ENCODE results near the gene SMIM31.

Gene SMIM31

GRCh38 chr4:164815711-164816110, 61.8 kb downstream of the SMIM31 start:
- Mint-ChIP-seq H3K27me3 (peaks cover 4% of the 10 kb centered on the region), H3K36me3 (ENCODE audit: low read depth) (no peaks in the 10 kb centered on the region), H3K4me1 (ENCODE audit: low read depth) (no peaks in the 10 kb centered on the region), H3K4me3 (no peak overlapping the region), H3K27ac (no peak overlapping the region), H3K9me3 (no peaks in the 10 kb centered on the region)
- no peak for DNase-seq

- Mint-ChIP-seq H3K4me3 (no peak overlapping the region), H3K27me3 (peaks cover 18% of the 10 kb centered on the region), H3K9me3 (no peaks in the 10 kb centered on the region), H3K36me3 (ENCODE audit: low read depth) (no peaks in the 10 kb centered on the region), H3K4me1 (ENCODE audit: low read depth) (no peaks in the 10 kb centered on the region), H3K27ac (no peak overlapping the region)
- no peak for DNase-seq
These were observed 65.4 kb downstream of the SMIM31 start for GRCh38 chr4:164819366-164819765.

- peaks cover 18% of the 10 kb centered on the region for H3K27me3 Mint-ChIP-seq
- H3K9me3 Mint-ChIP-seq: no peaks in the 10 kb centered on the region
- no peaks in the 10 kb centered on the region for H3K36me3 Mint-ChIP-seq (ENCODE audit: low read depth)
- H3K4me3 Mint-ChIP-seq: no peak overlapping the region
- H3K4me1 Mint-ChIP-seq (ENCODE audit: low read depth): no peaks in the 10 kb centered on the region
- H3K27ac Mint-ChIP-seq: no peak overlapping the region
- DNase-seq: no peak
These were observed 67.8 kb downstream of the SMIM31 start for GRCh38 chr4:164821711-164822110.

- H3K27me3 Mint-ChIP-seq: peaks cover 18% of the 10 kb centered on the region
These were observed 70.7 kb downstream of the SMIM31 start for GRCh38 chr4:164824581-164824980.

GRCh38 chr4:164828955-164829354, 75.0 kb downstream of the SMIM31 start:
- Mint-ChIP-seq H3K36me3 (ENCODE audit: low read depth) (no peaks in the 10 kb centered on the region), H3K9me3 (no peaks in the 10 kb centered on the region), H3K4me1 (ENCODE audit: low read depth) (no peaks in the 10 kb centered on the region), H3K27ac (no peak overlapping the region), H3K27me3 (peaks cover 4% of the 10 kb centered on the region), H3K4me3 (no peak overlapping the region)
- no peak for DNase-seq

More at GRCh38 chr4:164824581-164824980, 70.7 kb downstream of the SMIM31 start:
- Mint-ChIP-seq H3K9me3 (no peaks in the 10 kb centered on the region), H3K4me3 (no peak overlapping the region), H3K27ac (no peak overlapping the region), H3K36me3 (ENCODE audit: low read depth) (no peaks in the 10 kb centered on the region), H3K4me1 (ENCODE audit: low read depth) (no peaks in the 10 kb centered on the region)
- DNase-seq: no peak

- no peak overlapping the region for H3K27ac Mint-ChIP-seq
- H3K4me3 Mint-ChIP-seq: no peak overlapping the region
- peaks cover 3% of the 10 kb centered on the region for H3K27me3 Mint-ChIP-seq
- no peaks in the 10 kb centered on the region for H3K4me1 Mint-ChIP-seq (ENCODE audit: low read depth)
- DNase-seq: no peak
- no peaks in the 10 kb centered on the region for H3K9me3 Mint-ChIP-seq
- no peaks in the 10 kb centered on the region for H3K36me3 Mint-ChIP-seq (ENCODE audit: low read depth)
These were observed 92.6 kb downstream of the SMIM31 start for GRCh38 chr4:164846566-164846965.

GRCh38 chr4:164847016-164847415, 93.1 kb downstream of the SMIM31 start:
- H3K9me3 Mint-ChIP-seq: no peaks in the 10 kb centered on the region
- no peaks in the 10 kb centered on the region for H3K4me1 Mint-ChIP-seq (ENCODE audit: low read depth)
- no peak overlapping the region for H3K27ac Mint-ChIP-seq
- H3K36me3 Mint-ChIP-seq (ENCODE audit: low read depth): no peaks in the 10 kb centered on the region
- DNase-seq: no peak
- H3K27me3 Mint-ChIP-seq: peaks cover 3% of the 10 kb centered on the region
- H3K4me3 Mint-ChIP-seq: no peak overlapping the region

- Mint-ChIP-seq H3K4me1 (ENCODE audit: low read depth) (no peaks in the 10 kb centered on the region), H3K27me3 (peaks cover 3% of the 10 kb centered on the region), H3K9me3 (no peaks in the 10 kb centered on the region), H3K27ac (no peak overlapping the region), H3K36me3 (ENCODE audit: low read depth) (no peaks in the 10 kb centered on the region), H3K4me3 (no peak overlapping the region)
- DNase-seq: no peak
These were observed 94.2 kb downstream of the SMIM31 start for GRCh38 chr4:164847967-164848649.
